GM18517 (cell line): Measurements from ENCODE around the gene ADGRB2.

Source experiments
- ATAC-seq: cut with Tn5 transposase; IDR thresholded peaks from one replicate; pipeline ENCODE4 v1.9.1; 2021; ENCODE audit warnings: mild to moderate bottlenecking, moderate library complexity; ENCODE audit not compliant: unreplicated experiment

Gene ADGRB2

DNA sequence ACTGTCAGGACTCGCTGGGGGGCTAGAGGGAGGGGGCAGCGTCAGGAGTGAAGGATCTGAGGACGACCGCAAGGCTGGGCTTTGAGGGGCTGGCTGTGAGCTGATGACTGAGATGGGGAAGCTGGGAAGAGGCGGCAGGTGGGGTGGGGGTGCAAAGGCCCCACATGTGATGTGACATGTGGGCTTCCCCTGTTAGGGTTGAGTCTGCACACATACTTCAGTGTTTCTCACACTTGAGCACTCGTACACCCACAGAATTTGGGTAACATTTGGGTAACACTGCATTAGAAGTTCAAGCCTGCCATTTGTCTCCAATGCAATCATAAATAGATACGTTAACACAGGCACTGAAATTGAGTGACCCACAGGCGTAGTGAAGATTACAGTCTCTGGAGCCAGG, 76.5 kb downstream of the ADGRB2 start:
- no peak for ATAC-seq

DNA sequence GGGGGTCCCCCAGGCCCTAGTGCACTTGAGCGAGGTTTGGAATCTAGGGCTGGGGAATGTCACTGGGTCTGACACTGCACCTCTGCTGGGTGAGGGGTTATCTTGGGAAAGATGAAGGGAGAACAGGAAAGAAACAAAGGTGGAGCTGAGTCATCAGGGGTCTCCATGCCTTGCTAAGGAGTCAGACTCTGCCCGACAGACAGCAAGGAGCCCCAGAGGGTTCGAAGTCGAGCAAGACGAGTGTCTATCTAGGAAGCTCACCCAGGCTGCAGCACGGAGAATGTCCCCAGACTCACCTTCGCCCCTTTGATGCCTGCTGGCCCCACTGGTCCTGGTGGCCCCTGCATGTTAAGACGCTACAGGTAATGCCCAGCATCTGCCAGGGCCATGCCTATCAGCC, 78.3 kb downstream of the ADGRB2 start:
- ATAC-seq = no peak

DNA sequence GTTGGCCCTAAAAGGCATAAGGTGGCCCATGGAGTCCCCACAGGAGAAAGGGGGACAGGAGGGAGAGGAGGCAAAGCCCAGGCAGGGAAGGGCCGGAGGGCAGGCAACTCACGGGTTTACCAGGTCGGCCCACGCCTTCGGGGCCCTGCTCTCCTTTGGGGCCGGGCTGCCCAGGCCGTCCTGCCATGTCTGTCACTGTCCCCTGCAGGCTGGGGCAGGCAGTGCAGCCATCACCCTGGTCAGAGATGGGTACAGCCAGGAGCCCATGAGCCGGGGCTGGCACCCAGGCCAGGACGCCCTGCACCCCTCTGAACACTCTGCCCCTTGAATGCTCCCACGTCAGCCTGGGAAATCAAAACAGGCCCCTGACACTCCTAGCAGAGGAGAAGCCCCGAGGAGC, 80.1 kb downstream of the ADGRB2 start:
- ATAC-seq = no peak

DNA sequence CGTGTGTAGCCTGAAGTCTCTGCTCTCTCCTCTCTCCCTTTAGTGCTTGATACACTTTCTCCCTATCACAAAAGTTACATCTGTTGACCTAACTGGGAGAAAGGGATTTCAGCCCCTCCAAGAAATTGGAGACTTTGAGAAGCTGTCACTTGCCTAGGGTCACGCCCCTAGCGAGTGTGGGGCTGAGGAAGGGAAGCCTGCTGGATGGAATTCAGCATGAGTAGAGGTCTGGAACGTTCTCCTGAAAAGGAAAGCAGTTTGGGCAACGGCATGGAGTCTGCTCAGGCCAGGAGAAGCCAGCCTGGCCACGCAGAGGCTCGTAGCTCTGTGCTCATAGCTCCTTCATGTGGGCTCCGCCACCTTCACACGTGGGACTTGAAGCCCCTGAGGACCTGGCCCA, 82.7 kb downstream of the ADGRB2 start:
- no peak for ATAC-seq

DNA sequence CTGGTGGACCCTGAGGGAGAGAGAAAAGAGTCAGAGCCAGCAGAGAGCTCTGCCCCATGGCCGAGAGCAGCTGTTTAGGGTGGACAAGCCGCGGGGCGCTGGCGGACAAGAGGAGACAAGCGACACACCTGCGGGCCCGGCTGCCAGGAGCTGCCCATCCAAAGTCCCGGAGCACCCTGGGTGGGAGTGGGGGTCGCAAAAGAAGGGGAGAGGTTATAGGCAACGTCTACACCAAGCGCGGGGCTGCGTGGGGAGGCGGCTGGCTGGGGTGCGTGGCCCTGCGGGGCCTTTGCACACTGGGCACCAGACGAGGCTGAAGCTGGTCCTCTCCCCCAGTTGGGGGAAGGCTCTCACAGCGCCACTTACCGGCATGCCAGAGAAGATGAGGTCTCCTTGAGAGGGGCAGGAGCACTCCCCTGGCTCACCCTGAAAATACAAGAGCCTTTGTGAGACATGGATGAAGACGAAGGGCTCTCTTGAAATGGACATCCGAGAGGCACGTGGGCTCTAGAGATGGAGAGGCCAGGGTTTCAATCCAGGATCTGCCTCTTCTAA, 84.4 kb downstream of the ADGRB2 start:
- ATAC-seq = no peak

DNA sequence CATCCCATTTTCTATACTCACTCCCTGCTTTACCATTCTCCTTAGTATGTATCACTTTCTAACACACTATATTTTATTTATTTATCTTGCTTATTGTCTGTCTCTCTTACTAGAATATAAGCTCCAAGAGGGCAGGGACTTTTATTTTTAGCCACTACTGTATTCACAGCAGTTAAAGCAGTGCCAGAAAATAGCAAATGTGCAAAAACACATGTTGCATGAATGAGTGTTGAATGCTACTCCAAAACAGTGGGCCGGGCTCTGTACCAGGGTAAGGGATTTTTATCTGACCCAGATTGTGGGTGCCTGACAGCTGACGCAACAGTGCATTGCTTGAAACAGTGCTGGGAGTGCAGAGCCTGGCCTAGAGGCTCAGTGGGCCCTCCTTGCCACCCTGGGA, 85.0 kb downstream of the ADGRB2 start:
- ATAC-seq = no peak

DNA sequence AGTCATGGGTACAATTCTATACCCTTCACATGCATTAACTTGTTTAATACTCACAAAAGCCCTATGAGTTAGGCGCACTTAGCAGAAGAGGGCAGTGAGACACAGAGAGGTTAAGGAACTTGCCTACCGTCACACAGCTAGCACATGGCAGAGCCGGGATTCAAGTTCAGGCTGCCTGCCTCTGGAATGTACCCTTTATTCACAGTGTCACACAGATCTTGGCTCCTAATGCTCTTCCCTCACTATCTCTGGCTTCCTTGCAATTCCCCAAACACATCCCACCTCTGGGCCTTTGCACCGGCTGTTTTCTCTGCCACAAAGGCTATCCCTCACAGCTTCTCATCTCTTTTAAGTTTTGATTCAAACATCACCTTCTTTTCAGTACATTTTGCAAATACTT, 85.5 kb downstream of the ADGRB2 start:
- ATAC-seq = no peak

DNA sequence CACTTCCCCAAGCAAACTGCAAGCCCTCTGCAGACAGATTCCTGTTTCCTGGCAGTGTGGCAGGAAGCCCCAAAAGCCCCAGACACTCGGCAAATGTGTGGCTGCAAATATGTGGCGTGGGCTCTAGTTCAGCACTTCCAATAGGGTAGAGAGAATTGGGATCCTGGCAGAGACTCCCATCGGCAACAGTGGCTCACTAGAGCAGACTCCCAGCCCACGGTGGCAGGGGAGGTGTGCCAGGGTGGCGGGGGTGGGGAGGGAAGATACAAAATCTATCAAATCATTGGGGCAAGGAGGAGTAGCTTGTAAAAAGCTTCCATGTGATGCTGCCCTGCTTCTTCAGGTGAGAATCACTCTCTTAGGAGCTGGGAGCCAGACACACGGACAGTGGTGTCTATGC, 86.2 kb downstream of the ADGRB2 start:
- no peak for ATAC-seq

DNA sequence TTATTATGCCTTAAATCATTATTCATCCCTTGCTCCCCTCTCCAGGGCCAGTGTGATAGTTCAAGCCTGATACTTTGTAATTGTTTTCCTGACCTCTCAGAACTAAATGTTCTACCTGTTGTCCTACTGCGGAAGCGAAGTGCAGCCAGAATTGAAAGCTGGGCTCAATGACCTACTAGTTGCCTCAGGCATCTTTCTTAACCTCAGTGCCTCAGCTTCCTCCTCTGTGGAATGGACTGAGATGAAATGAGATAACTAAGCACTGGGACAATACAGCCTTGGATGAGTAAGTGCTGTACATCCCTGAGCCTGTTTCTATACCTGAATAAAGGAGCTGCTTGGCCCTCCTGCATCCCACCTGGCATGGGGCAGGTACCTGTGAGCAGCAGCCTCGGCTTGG, 86.7 kb downstream of the ADGRB2 start:
- no peak for ATAC-seq
